Upper lobe of right lung (tissue), 1 donor: ENCODE results near the gene HECTD4. TPM values are rescaled to one million over a fixed set of nuclear protein-coding genes. Genes with fewer than 3 reads are reported as not detected.
"Not testable (repeated sequence)": the region's sequence is repeated elsewhere in the genome, so short reads cannot be mapped to it uniquely, and the experiment has no call there.

Source experiments
- ATAC-seq: fragments of 200-7000 bp; cut with Tn5 transposase; one replicate; pipeline ENCODE4 v1.9.1; 2020; ENCODE audit warnings: mild to moderate bottlenecking, moderate library complexity
- DNase-seq: peaks from one replicate; pipeline ENCODE4 v3.0.0-alpha.2; 2020
- H3K27ac ChIP-seq: fragments of 200-600 bp; one replicate; pipeline ENCODE4 v1.8.0; 2022
- H3K27me3 ChIP-seq: fragments of 200-600 bp; one replicate; pipeline ENCODE4 v1.8.0; 2022; ENCODE audit warnings: mild to moderate bottlenecking
- H3K36me3 ChIP-seq: fragments of 200-600 bp; one replicate; pipeline ENCODE4 v1.8.0; 2022
- H3K4me1 ChIP-seq: fragments of 200-600 bp; one replicate; pipeline ENCODE4 v1.8.0; 2022
- H3K4me3 ChIP-seq: fragments of 200-600 bp; one replicate; pipeline ENCODE4 v1.8.0; 2022; ENCODE audit warnings: mild to moderate bottlenecking
- H3K9me3 ChIP-seq: fragments of 200-600 bp; one replicate; pipeline ENCODE4 v1.8.0; 2022
- CTCF ChIP-seq: fragments of 200-600 bp; IDR thresholded peaks from one replicate; pipeline ENCODE4 v1.8.0; 2022; ENCODE audit warnings: antibody characterized with exemption
- intact Hi-C: fragments of 100-400 bp; cut with DNase I; formaldehyde crosslinking; loops from one replicate; pipeline ENCODE4 v1.11.0; 2022
- total RNA-seq: library from RNA; stranded (reverse); fragmentation: NEBNext Ultra II Directional; extraction: Animal tissue kit (Norgen Biotek cat#: 25700); gene quantifications from one replicate; pipeline ENCODE4 v1.2.1, GENCODE V29; 2021
- donor health status: DM: no; HTN: yes; CAD: no; lungs with severe emphysema.

The HECTD4 gene
- total RNA-seq, 1 donor from 2014 or later = 54.7 TPM

DNA sequence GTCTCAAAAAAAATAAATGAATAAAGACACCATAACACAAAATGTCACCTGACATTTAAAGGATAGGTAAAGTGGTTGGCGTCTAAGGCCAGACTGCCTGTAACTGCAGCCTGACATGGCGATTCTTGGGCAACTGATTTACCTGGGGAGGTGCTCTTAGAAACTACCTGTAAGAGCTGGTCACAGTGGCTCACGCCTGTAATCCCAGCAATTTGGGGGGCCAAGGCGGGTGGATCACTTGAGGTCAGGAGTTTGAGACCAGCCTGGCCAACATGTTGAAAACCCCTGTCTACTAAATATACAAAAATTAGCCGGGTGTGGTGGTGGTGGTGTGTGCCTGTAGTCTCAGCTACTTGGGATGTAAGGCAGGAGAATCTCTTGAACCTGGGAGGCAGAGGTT lies 18.8 kb upstream of the HECTD4 start:
- ATAC-seq (no peak), DNase-seq (peak; percentile 25)
- Histone ChIP-seq H3K36me3 (peaks cover 23% of the 10 kb centered on the region), H3K4me3 (no peak overlapping the region), H3K27me3 (no peaks in the 10 kb centered on the region), H3K9me3 (no peaks in the 10 kb centered on the region), H3K4me1 (no peaks in the 10 kb centered on the region), H3K27ac (no peak overlapping the region)
- intact Hi-C loops = no loop called here
- no peak for TF ChIP-seq CTCF

GRCh38 chr12:112393328-112393727 lies 11.1 kb upstream of the HECTD4 start:
- Histone ChIP-seq H3K27ac (no peak overlapping the region), H3K4me3 (no peak overlapping the region), H3K9me3 (no peaks in the 10 kb centered on the region), H3K4me1 (no peaks in the 10 kb centered on the region), H3K36me3 (no peaks in the 10 kb centered on the region), H3K27me3 (no peaks in the 10 kb centered on the region)
- no peak for DNase-seq
- no peak for ATAC-seq
- TF ChIP-seq CTCF = no peak
- intact Hi-C loops = no loop called here

GRCh38 chr12:112389922-112390654 lies 7.9 kb upstream of the HECTD4 start:
- not testable (repeated sequence) for H3K27ac ChIP-seq, H3K4me3 ChIP-seq, H3K27me3 ChIP-seq, DNase-seq, H3K4me1 ChIP-seq, ATAC-seq, H3K9me3 ChIP-seq, H3K36me3 ChIP-seq
- intact Hi-C loops = loop anchor here (10.0 kb wide), 1 partner anchor 195 kb away; no protein-coding TSS in a partner anchor

DNA sequence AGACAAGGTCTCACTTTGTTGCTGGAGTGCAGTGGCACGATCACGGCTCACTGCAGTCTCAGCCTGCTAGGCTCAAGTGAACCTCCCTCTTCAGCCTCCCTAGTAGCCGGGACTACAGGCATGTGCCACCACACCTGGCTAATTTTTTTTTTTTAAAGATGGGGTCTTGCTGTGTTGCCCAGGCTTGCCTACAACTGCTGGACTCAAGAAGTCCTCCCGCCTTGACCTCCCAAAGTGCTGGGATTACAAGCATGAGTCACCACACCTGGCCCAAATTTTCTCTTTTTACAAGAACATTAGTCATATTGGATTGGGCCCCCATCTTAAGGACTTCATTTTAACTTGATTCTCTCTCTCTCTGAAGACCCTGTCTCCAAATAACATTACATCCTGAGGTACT lies 7.0 kb upstream of the HECTD4 start:
- H3K36me3 ChIP-seq = no peaks in the 10 kb centered on the region
- H3K4me1 ChIP-seq = peaks cover 4% of the 10 kb centered on the region
- H3K9me3 ChIP-seq = no peaks in the 10 kb centered on the region
- intact Hi-C loops = loop anchor here (10.0 kb wide), 1 partner anchor 194 kb away; no protein-coding TSS in a partner anchor
- H3K27ac ChIP-seq = no peak overlapping the region
- DNase-seq (no peak), ATAC-seq (no peak)
- no peak overlapping the region for H3K4me3 ChIP-seq
- TF ChIP-seq CTCF = no peak
- no peaks in the 10 kb centered on the region for H3K27me3 ChIP-seq

- DNase-seq = no peak
- Histone ChIP-seq H3K36me3 (no peaks in the 10 kb centered on the region), H3K4me1 (peaks cover 4% of the 10 kb centered on the region), H3K27ac (no peak overlapping the region), H3K4me3 (no peak overlapping the region), H3K9me3 (no peaks in the 10 kb centered on the region), H3K27me3 (no peaks in the 10 kb centered on the region)
- TF ChIP-seq CTCF = no peak
- no peak for ATAC-seq
- intact Hi-C loops = loop anchor here (10.0 kb wide), 1 partner anchor 192 kb away; no protein-coding TSS in a partner anchor
Measured at GRCh38 chr12:112386726-112387125, 4.5 kb upstream of the HECTD4 start.

DNA sequence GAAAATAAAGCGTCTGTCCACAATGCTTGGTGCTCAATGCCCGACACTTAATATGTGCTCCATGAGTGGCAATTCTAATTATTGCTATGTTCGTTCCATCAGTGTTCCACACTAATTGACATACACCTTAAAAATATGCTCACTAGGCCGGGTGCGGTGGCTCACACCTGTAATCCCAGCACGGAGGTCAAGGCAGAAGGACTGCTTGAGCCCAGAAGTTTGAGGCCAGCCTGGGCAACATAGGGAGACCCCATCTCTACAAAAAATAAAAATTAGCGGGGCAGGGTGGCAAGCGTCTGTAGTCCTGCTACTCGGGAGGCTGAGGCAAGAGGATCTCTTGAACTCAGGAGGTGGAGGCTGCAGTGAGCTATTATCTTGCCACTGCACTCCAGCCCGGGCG lies 635 bp upstream of the HECTD4 start:
- ATAC-seq = no peak
- intact Hi-C loops = loop anchor here (10.0 kb wide), 1 partner anchor 188 kb away; no protein-coding TSS in a partner anchor
- peak overlapping the region; percentile 81 for H3K27ac ChIP-seq
- no peak for TF ChIP-seq CTCF
- H3K27me3 ChIP-seq = no peaks in the 10 kb centered on the region
- H3K36me3 ChIP-seq = no peaks in the 10 kb centered on the region
- no peak for DNase-seq
- peak overlapping the region; percentile 85 for H3K4me3 ChIP-seq
- no peaks in the 10 kb centered on the region for H3K9me3 ChIP-seq
- H3K4me1 ChIP-seq = peaks cover 13% of the 10 kb centered on the region
